Mesendoderm (in vitro differentiated cells): ENCODE results near the gene BRF1.
A peak's percentile ranks its signal among the peaks of the same experiment; 100 is the strongest.

Experiments
- DNase-seq: peaks from one replicate; pipeline ENCODE4 v3.0.0; 2013
- H2AK5ac ChIP-seq: 2 replicates; pipeline ENCODE4 v1.6.1; 2013; ENCODE audit warnings: low read length, inconsistent platforms
- H2BK120ac ChIP-seq: 2 replicates; pipeline ENCODE4 v1.6.1; 2013; ENCODE audit warnings: low read depth, mild to moderate bottlenecking, low read length, moderate library complexity, mixed read lengths
- H2BK15ac ChIP-seq: replicated peaks from 2 replicates; pipeline ENCODE4 v1.6.1; 2013; ENCODE audit warnings: low read depth, mild to moderate bottlenecking, moderate library complexity
- H2BK5ac ChIP-seq: 2 replicates; pipeline ENCODE4 v1.6.1; 2013; ENCODE audit warnings: low read length, inconsistent platforms
- H3K18ac ChIP-seq: 2 replicates; pipeline ENCODE4 v1.6.1; 2013; ENCODE audit warnings: mild to moderate bottlenecking, low read length, mixed read lengths
- H3K23ac ChIP-seq: one replicate; pipeline ENCODE4 v1.6.1; 2013; ENCODE audit warnings: low read length
- H3K27ac ChIP-seq: 2 replicates; pipeline ENCODE4 v1.5.1; 2013; ENCODE audit warnings: low read depth, mild to moderate bottlenecking, inconsistent platforms, low read length, moderate library complexity
- H3K27me3 ChIP-seq: 2 replicates; pipeline ENCODE4 v1.6.1; 2013; ENCODE audit warnings: low read length, control low read depth, mild to moderate bottlenecking, inconsistent platforms; ENCODE audit not compliant: insufficient read depth, poor library complexity
- H3K36me3 ChIP-seq: 2 replicates; pipeline ENCODE4 v1.6.1; 2013; ENCODE audit warnings: low read length, inconsistent platforms; ENCODE audit not compliant: control insufficient read depth, insufficient read depth
- H3K4ac ChIP-seq: one replicate; pipeline ENCODE4 v1.6.1; 2013; ENCODE audit warnings: low read depth, mild to moderate bottlenecking, low read length, moderate library complexity
- H3K4me1 ChIP-seq: 2 replicates; pipeline ENCODE4 v1.6.1; 2013; ENCODE audit warnings: low read depth, low read length, inconsistent platforms; ENCODE audit not compliant: control insufficient read depth
- H3K4me2 ChIP-seq: 2 replicates; pipeline ENCODE4 v1.6.1; 2013; ENCODE audit warnings: low read length
- H3K4me3 ChIP-seq: 2 replicates; pipeline ENCODE4 v1.5.1; 2013; ENCODE audit warnings: mild to moderate bottlenecking, low read length
- H3K56ac ChIP-seq: one replicate; pipeline ENCODE4 v1.6.1; 2013; ENCODE audit warnings: low read length
- H3K79me1 ChIP-seq: 2 replicates; pipeline ENCODE4 v1.6.1; 2013; ENCODE audit warnings: low read length, inconsistent platforms
- H3K79me2 ChIP-seq: 2 replicates; pipeline ENCODE4 v1.6.1; 2013; ENCODE audit warnings: mild to moderate bottlenecking, low read length; ENCODE audit not compliant: control insufficient read depth, insufficient read depth
- H3K9ac ChIP-seq: 2 replicates; pipeline ENCODE4 v1.6.1; 2013; ENCODE audit warnings: low read length, inconsistent platforms
- H4K5ac ChIP-seq: one replicate; pipeline ENCODE4 v1.6.1; 2013; ENCODE audit warnings: low read length
- H4K8ac ChIP-seq: one replicate; pipeline ENCODE4 v1.6.1; 2013; ENCODE audit warnings: low read depth, mild to moderate bottlenecking, control low read depth, low read length, moderate library complexity
- WGBS: extraction: QIAGEN DNeasy Blood & Tissue Kit; methylation state at CpG from one replicate; pipeline ENCODE4 v1.1.7; 2013; ENCODE audit warnings: low lambda C conversion rate, missing lambda C conversion rate; ENCODE audit not compliant: insufficient coverage; ENCODE audit errors: extremely low coverage; 5-methylcytosine and 5-hydroxymethylcytosine counted together

Gene BRF1

DNA sequence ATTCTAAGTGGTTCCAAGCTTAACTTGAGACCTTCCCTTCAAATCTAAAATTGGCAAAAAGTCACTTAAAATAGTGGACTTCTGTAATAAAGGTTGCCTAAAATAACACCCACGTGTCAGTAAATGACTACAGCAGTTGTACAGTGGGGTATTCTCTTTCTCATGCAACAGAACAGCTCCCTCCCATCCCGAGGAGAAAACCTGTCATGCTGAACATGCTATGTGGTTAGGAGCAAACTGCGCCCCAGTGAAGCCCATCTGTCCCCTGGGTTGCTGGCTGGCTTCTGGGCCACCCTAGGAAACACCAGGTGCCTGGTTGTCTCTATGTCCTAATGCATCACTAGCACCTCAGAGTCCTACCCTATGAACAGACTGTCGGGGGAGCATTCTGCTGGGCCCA is 49.8 kb downstream of the BRF1 start:
- Histone ChIP-seq H4K5ac (no peak overlapping the region), H3K4me2 (no peak overlapping the region), H2BK5ac (no peak overlapping the region), H4K8ac (no peak overlapping the region), H3K36me3 (peaks cover 2% of the 10 kb centered on the region), H3K9ac (no peak overlapping the region), H3K4ac (no peak overlapping the region), H3K27ac (no peak overlapping the region), H3K18ac (no peak overlapping the region), H3K56ac (no peak overlapping the region), H3K79me2 (no peaks in the 10 kb centered on the region), H2BK15ac (no peak overlapping the region), H3K79me1 (peaks cover 2% of the 10 kb centered on the region), H2BK120ac (no peak overlapping the region), H3K27me3 (no peaks in the 10 kb centered on the region), H2AK5ac (no peak overlapping the region), H3K4me1 (no peaks in the 10 kb centered on the region), H3K23ac (no peak overlapping the region), H3K4me3 (no peak overlapping the region)
- no peak for DNase-seq
- no CpG with 5 or more reads among the region's 4 CpGs for WGBS

DNA sequence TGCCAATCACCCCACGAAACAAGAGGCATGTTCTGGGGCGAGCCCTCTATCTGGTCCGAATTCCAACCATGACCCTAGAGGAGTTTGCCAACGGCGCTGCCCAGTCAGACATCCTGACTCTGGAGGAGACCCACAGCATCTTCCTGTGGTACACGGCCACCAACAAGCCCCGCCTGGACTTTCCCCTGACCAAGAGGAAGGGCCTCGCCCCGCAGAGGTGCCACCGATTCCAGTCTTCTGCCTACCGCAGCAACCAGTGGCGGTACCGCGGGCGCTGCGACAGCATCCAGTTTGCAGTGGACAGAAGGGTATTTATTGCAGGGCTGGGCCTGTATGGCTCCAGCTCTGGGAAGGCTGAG is 50.8 kb downstream of the BRF1 start:
- H3K79me2 ChIP-seq: no peaks in the 10 kb centered on the region
- H2BK120ac ChIP-seq: no peak overlapping the region
- H4K5ac ChIP-seq: no peak overlapping the region
- no peak overlapping the region for H2BK15ac ChIP-seq
- H3K4ac ChIP-seq: no peak overlapping the region
- no peak overlapping the region for H3K4me3 ChIP-seq
- no peak overlapping the region for H3K18ac ChIP-seq
- no CpG with 5 or more reads among the region's 16 CpGs for WGBS
- no peaks in the 10 kb centered on the region for H3K4me1 ChIP-seq
- H2AK5ac ChIP-seq: no peak overlapping the region
- no peak overlapping the region for H4K8ac ChIP-seq
- no peak overlapping the region for H3K4me2 ChIP-seq
- no peak overlapping the region for H3K23ac ChIP-seq
- no peak overlapping the region for H2BK5ac ChIP-seq
- DNase-seq: no peak
- peaks cover 2% of the 10 kb centered on the region for H3K79me1 ChIP-seq
- no peak overlapping the region for H3K9ac ChIP-seq
- H3K36me3 ChIP-seq: peaks cover 2% of the 10 kb centered on the region
- peak overlapping the region; percentile 42 for H3K56ac ChIP-seq
- H3K27ac ChIP-seq: no peak overlapping the region
- no peaks in the 10 kb centered on the region for H3K27me3 ChIP-seq

GRCh38 chr14:105249182-105250007 is 51.4 kb downstream of the BRF1 start:
- DNase-seq: peak; percentile 27
- H3K4me2 ChIP-seq: peak overlapping the region; percentile 48
- no peak overlapping the region for H2BK120ac ChIP-seq
- no peaks in the 10 kb centered on the region for H3K4me1 ChIP-seq
- no peak overlapping the region for H3K23ac ChIP-seq
- H3K4me3 ChIP-seq: peak overlapping the region; percentile 28
- H2BK5ac ChIP-seq: no peak overlapping the region
- H3K56ac ChIP-seq: peak overlapping the region; percentile 88
- peak overlapping the region; percentile 46 for H3K4ac ChIP-seq
- no CpG with 5 or more reads among the region's 62 CpGs for WGBS
- no peak overlapping the region for H2BK15ac ChIP-seq
- no peak overlapping the region for H4K8ac ChIP-seq
- peak overlapping the region; percentile 82 for H3K9ac ChIP-seq
- no peaks in the 10 kb centered on the region for H3K27me3 ChIP-seq
- peaks cover 2% of the 10 kb centered on the region for H3K36me3 ChIP-seq
- peaks cover 2% of the 10 kb centered on the region for H3K79me1 ChIP-seq
- H3K18ac ChIP-seq: peak overlapping the region; percentile 87
- no peak overlapping the region for H2AK5ac ChIP-seq
- peak overlapping the region; percentile 11 for H3K27ac ChIP-seq
- no peaks in the 10 kb centered on the region for H3K79me2 ChIP-seq
- H4K5ac ChIP-seq: no peak overlapping the region

GRCh38 chr14:105248368-105249181 is 52.2 kb downstream of the BRF1 start, which contains the start of gene BTBD6:
TSS of gene BTBD6 (plus strand) at chr14:105248533. CDS start at chr14:105248712, 179 bp downstream.
- WGBS: no CpG with 5 or more reads among the region's 130 CpGs
- Histone ChIP-seq H3K4ac (peak within 1 kb of the TSS; percentile 46), H4K5ac (no peak within 1 kb of the TSS)

GRCh38 chr14:105247715-105248367 is 53.0 kb downstream of the BRF1 start:
- no peak overlapping the region for H2BK5ac ChIP-seq
- H3K4me2 ChIP-seq: peak overlapping the region; percentile 94
- H3K4ac ChIP-seq: no peak overlapping the region
- no CpG with 5 or more reads among the region's 42 CpGs for WGBS
- peaks cover 2% of the 10 kb centered on the region for H3K79me1 ChIP-seq
- no peak overlapping the region for H2BK15ac ChIP-seq
- H4K8ac ChIP-seq: no peak overlapping the region
- H2AK5ac ChIP-seq: no peak overlapping the region
- peaks cover 2% of the 10 kb centered on the region for H3K36me3 ChIP-seq
- H3K23ac ChIP-seq: no peak overlapping the region
- no peaks in the 10 kb centered on the region for H3K79me2 ChIP-seq
- peak overlapping the region; percentile 87 for H3K56ac ChIP-seq
- H3K9ac ChIP-seq: peak overlapping the region; percentile 69
- peak overlapping the region; percentile 53 for H3K4me3 ChIP-seq
- H3K18ac ChIP-seq: no peak overlapping the region
- no peak for DNase-seq
- H4K5ac ChIP-seq: no peak overlapping the region
- no peak overlapping the region for H3K27ac ChIP-seq
- H3K4me1 ChIP-seq: no peaks in the 10 kb centered on the region
- no peak overlapping the region for H2BK120ac ChIP-seq
- no peaks in the 10 kb centered on the region for H3K27me3 ChIP-seq

More at GRCh38 chr14:105248368-105249181, 52.2 kb downstream of the BRF1 start, which contains the start of gene BTBD6:
- peak within 1 kb of the TSS; percentile 11 for H3K27ac ChIP-seq
- no peak within 1 kb of the TSS for H3K23ac ChIP-seq
- H4K8ac ChIP-seq: peak within 1 kb of the TSS; percentile 81
- H3K18ac ChIP-seq: peak within 1 kb of the TSS; percentile 87
- H3K79me1 ChIP-seq: peaks cover 2% of the 10 kb centered on the region
- H3K4me2 ChIP-seq: peak within 1 kb of the TSS; percentile 94
- no peak within 1 kb of the TSS for H2BK15ac ChIP-seq
- H2BK120ac ChIP-seq: no peak within 1 kb of the TSS
- H3K56ac ChIP-seq: peak within 1 kb of the TSS; percentile 88
- H3K36me3 ChIP-seq: peaks cover 2% of the 10 kb centered on the region
- DNase-seq: peak; percentile 85
- H3K27me3 ChIP-seq: no peaks in the 10 kb centered on the region
- no peak within 1 kb of the TSS for H2BK5ac ChIP-seq
- H3K4me1 ChIP-seq: no peaks in the 10 kb centered on the region
- no peak within 1 kb of the TSS for H2AK5ac ChIP-seq
- no peaks in the 10 kb centered on the region for H3K79me2 ChIP-seq
- peak within 1 kb of the TSS; percentile 82 for H3K9ac ChIP-seq
- H3K4me3 ChIP-seq: peak within 1 kb of the TSS; percentile 53
